ENCODE results near the gene BMERB1.

The BMERB1 gene

DNA sequence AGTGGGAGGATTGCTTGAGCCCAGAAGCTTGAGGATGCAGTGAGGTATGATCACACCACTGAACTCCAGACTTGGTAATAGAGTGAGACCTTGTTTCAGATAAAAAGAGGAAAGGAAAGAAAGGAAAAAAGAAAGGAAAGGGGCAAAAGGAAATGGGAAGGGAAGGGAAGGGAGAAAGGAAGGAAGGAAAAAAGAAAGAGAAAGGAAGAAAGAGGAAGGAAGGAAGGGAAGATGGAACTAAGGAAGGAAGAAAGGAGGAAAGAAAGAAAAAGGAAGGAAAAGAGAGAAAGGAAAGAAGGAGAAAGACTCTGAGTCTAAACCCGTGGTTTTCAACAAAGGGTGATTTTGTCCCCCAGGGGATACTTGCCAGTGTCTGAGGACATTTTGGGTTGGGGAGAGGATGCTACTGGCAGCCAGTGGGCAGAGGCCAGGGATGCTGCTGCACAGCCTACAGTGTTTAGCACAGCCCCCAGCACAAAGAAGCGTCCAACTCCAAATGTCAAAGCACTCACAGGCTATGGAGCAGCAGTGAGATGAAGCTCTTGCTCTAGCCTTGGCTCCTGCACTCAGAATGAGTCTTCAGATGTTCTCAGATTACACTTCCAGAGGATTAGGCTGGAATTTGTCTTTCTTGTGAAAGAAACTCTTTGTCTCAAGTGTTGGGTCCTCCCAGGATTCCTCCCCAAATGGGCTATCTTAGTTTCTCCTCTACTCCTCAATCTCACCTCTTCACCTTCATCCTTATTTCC is 64.2 kb downstream of the BMERB1 start:
- no peak for DNase-seq

DNA sequence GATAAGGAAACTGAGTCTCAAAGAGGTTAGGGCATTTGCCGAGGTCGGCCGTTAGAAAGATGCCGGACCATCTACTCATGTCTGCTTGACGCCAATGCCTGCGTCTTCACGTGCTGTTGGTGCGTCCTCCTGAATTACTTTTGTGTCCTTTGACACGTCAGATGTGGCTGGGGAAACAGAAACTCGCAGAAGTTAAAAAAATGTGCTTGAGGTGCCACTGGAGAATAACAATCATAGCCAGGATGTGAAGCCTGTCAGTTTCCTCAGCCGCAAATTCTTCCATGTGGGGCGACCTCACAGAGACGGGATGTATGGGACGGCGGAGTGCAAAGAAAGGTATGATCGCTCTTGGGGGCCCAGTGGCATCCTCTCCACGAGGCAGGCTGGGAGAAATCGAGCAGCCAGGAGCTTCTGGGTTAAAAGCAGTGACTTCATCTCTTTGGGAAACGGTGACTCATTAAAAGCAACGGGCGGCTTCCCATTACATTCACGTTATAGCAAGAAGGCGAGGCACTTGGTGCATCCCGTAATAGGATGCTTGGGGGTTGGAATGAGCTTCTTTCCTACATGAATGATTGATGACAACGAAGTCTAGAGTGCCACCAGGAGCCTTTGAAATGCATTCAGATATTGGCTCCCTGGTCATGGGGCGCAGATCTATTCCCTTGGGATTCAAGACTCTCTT is 67.8 kb downstream of the BMERB1 start:
- DNase-seq = no peak

DNA sequence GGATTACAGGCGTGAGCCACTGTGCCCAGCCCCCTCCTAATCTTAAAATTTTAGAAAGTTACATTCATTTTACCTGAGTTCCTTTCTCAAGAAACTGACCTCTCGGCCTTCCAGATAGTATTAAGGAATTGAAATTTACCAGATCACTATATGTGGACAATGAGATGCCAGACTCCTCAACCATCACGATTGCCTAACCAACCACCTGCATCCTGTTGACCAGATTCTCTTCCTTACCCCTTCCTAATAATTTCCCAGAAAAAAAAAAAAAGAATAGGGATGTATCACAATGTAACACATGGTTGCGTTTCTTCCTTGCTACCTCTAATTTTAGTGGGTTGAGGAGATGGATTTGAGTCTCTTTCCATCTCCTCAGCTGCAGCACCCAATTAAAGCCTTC is 72.1 kb downstream of the BMERB1 start:
- no peak for DNase-seq

- DNase-seq = no peak
Observed at GRCh38 chr16:15507301-15507958, 73.0 kb downstream of the BMERB1 start.

DNA sequence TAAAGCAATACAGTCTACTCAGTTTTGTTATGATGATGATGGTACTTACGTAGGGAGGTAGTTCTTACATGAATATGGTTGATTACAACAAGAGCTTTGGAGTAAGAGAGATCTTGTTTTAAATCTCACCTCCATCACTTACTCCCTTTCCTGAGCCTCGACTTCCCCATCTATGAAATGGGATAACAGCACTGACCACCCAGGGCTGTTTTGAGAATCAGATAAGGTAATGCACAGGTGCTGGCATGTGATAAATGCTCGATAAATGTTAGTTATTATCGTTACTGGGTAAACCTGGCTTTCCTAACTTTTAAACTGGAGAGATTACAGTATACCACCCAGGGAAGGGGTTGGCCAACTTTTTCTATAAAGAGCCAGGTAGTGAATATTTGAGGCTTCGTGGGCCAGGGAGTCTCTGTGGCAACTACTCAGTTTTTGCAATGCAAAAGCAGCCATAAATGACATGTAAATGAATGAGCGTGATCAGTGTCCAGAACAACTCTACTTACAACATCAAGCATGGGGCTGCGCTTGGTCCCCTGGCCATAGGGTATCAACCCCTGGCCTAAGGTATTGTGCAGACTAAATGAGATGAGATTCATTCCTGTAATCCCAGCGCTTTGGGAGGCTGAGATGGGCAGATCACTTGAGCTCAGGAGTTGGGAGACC is 73.7 kb downstream of the BMERB1 start:
- DNase-seq = no peak

GRCh38 chr16:15509051-15509592 is 74.7 kb downstream of the BMERB1 start:
- peak; percentile 15 for DNase-seq

- DNase-seq = no peak
Observed at GRCh38 chr16:15509593-15510535, 75.5 kb downstream of the BMERB1 start.

- no peak for DNase-seq
Observed at GRCh38 chr16:15510992-15511391, 76.6 kb downstream of the BMERB1 start.

- no peak for DNase-seq
Observed at GRCh38 chr16:15511759-15512487, 77.5 kb downstream of the BMERB1 start.

DNA sequence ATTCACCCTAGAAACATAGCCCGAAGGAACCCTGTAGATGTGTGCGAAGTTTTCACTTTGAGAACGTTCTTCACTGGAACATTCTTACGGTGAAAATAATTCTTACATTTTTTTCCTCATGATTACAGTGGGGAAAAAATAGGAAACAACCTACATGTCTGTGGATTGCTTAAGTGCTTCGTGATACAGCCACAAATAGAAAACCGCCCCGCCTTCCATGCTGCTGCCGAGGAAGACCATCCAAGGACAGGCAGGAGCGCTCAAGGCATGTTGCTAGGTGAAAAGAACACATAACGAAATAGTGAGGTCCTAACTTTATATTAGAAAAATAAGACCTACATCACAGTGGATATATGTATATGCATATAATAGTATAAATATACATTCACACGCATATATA is 78.8 kb downstream of the BMERB1 start:
- no peak for DNase-seq

DNA sequence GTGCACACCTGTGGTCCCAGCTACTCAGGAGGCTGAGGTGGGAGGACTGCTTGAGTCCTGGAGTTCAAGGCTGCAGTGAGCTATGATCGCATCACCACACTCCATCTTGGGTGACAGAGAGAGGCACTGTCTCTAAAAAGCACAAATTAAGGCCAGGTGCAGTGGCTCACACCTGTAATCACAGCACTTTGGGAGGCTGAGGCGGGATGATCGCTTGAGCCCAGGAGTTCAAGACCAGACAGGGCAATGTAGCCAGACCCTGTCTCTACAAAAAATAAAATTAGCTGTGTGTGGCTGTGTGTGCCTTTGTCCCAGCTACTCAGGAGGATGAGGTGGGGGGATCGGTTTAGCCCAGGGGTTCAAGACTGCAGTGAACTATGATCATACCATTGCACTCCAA is 81.6 kb downstream of the BMERB1 start:
- DNase-seq = no peak

GRCh38 chr16:15516609-15517008 is 82.2 kb downstream of the BMERB1 start:
- DNase-seq = no peak

DNA sequence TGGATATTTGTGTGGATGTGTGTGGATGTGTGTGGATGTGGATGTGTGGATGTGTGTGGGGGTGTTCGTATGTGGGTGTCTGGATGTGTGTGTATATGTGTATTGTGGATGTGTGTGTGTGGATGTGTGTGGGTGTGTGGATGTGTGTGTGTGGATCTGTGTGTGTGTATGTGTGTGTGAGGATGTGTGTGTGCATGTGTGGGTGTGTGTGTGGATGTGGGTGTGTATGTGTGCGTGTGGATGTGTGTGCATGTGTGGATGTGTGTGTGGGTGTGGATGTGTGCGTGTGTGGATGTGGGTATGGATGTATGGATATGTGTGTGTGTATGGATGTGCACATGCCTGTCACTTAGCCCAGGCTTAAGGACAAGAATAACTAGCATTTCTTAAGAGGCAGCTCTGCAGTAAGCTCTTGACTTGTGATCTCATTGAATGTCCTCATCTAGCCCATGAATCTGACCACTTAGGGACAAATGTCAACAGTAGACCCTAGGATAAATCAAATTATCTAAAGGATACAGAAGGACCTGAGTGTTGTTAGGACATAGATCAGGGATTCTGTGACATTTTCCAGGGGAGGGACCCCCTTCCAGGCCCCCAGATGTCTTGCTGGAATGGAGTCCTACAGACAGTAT is 83.5 kb downstream of the BMERB1 start:
- DNase-seq = no peak

DNA sequence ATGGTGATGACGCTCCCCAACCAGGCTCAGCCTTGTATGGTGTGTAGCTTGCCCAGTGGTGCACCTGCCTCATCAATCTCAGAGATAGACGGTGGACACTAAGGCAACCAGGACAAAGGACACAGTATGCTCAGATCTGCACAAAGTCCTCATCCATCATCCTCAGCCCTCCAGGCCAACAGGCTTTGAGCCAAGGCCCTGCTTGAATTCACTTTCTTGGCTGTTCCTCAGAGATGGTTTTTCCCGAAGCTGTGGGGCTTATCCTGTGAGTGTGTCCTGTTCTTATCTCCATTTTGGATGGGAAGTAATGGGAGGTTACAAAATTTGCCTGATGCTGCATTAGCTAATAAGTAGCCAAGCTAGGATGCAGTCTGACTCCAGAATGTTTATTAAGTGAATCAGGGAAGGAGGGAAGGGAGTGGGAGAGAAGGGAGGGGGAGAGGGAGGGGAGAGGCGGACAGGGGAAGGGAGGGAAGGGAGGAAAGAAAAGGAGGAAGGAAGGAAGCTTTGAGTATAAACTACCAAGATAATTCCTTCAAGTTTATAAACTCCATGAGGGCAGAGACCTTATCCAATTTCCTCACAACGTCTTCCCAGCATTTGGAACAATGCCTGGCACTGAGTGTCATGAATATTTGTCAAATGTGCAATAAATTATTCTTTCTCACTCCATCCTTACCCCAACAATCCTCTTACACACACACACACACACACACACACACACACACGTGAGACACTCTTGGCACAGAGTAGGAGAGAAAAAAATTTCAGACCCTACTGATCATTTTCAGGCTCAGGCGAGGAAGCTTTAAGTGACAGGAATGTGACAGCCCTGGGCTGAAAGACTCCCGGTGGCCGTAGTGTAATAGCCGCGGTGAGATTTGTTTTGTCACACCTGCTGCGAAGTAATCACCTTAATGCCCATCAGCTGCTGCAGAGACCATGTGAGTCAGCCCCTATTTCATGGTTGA is 84.3 kb downstream of the BMERB1 start:
- DNase-seq = no peak

GRCh38 chr16:15519790-15520189 is 85.4 kb downstream of the BMERB1 start:
- no peak for DNase-seq

GRCh38 chr16:15521390-15521757 is 87.0 kb downstream of the BMERB1 start:
- no peak for DNase-seq

DNA sequence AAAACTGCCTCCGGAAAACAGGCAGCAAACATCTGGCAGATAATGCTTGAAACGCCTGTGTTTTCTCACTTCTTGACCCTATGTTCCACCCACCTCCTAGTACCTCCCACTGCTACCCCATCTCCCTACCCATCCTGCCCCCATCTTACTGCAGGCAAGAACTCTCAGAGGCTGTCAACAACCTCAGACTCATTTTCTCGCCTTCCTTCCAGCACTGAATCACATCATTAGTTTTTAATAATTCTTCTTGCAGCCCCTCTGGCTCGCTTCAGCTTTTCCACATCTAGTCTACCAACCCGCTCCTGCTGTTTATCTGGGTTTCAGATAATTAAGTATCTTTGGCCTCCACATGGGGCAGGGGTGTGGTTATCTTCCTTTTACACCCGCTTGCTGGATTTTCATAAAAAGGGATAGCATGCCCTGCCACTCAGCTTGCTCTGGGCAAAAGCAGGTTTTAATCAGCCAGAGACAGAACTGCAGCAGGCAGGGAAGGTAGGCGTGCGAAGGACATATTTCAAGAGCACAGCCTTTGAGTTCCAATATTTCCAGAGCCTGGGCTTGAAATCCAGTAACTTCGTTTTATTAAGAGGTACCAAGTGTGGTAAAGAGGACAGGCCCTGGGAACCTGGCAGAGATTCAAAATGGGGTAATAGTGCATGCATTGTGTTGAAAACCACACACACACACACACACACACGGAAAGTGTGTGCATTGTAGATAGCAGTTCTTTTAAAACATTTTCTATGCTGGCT is 87.5 kb downstream of the BMERB1 start:
- DNase-seq = no peak

DNA sequence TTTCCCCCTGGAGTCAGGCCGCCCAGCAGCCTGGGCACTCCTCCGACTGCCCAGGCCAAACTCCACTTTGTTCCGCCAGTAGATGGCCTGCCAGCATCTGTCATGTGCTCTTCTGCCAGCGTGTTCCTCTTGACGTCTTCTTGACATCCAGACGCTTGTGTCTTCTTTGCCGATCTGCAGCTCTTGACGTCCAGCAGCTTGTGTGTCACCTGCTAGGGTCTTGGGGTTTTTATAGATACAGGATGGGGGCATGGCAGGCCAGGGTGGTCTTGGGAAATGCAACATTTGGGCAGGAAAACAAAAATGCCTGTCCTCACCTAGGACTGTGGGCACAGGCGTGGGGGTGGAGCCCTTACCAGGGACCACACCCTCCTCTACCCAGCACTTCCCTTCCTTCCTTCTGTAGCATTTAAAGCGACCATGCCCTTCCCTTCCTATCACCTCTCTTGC is 88.7 kb downstream of the BMERB1 start:
- DNase-seq = peak; percentile 6

- no peak for DNase-seq
Observed at GRCh38 chr16:15523939-15524338, 89.6 kb downstream of the BMERB1 start.

Data from CD4-positive, alpha-beta T cell treated with Interleukin-10 for 1 hour (primary cell).